Right lung (tissue), 5 donors: Measurements from ENCODE around the gene OR6X1. TPM values are rescaled to one million over a fixed set of nuclear protein-coding genes. Genes with fewer than 3 reads are reported as not detected.

Experiments
- polyA plus RNA-seq, 5 donors: library from polyadenylated mRNA; unstranded; fragments of 120-200 nt; gene quantifications; one replicate each; pipeline versions ENCODE4 v1.2.1 to v1.2.3, GENCODE V29; 2013; ENCODE audit warnings: inconsistent platforms in 1 of 5, low replicate concordance in 1 of 5; ENCODE audit not compliant: insufficient read length in 5 of 5, insufficient read depth in 1 of 5

The OR6X1 gene
- polyA plus RNA-seq, 5 donors, result not detected

Other genes with a start within 250 kb of the OR6X1 start
- gene SCN3B, start 99.9 kb downstream of the OR6X1 start, polyA plus RNA-seq, result 1 to 10 TPM; 4.1 to 5.8 (median 4.5) TPM
- gene ZNF202, start 12.9 kb downstream of the OR6X1 start, polyA plus RNA-seq, result 10 to 100 TPM; 16.6 to 25.1 (median 22.4) TPM
- not detected for gene OR6M1, start 51.8 kb upstream of the OR6X1 start, polyA plus RNA-seq
- gene TMEM225, start 131.2 kb upstream of the OR6X1 start, polyA plus RNA-seq, result not detected
- gene OR8D4, start 147.6 kb upstream of the OR6X1 start, polyA plus RNA-seq, result under 1 TPM in 2 of 5 donors, not detected in 3; 0.04 to 0.06 TPM
- not detected for gene OR4D5, start 185.1 kb upstream of the OR6X1 start, polyA plus RNA-seq
- gene OR6T1, start 189.3 kb upstream of the OR6X1 start, polyA plus RNA-seq, result not detected
- gene OR10S1, start 223.3 kb upstream of the OR6X1 start, polyA plus RNA-seq, result not detected
- gene OR10G6, start 240.6 kb upstream of the OR6X1 start, polyA plus RNA-seq, result not detected